Bronchial smooth muscle cell (primary cell): Measurements from ENCODE around the gene GSN. TPM values are rescaled to one million over a fixed set of nuclear protein-coding genes. Genes with fewer than 3 reads are reported as not detected.

Experiments used
- total RNA-seq: library from RNA; depleted of rRNA; stranded (reverse); fragments of >200 nt; gene quantifications from 2 replicates; pipeline ENCODE4 v1.2.1, GENCODE V29; 2014

Gene GSN
- total RNA-seq: 629 and 992 TPM in 2 replicates

DNA sequence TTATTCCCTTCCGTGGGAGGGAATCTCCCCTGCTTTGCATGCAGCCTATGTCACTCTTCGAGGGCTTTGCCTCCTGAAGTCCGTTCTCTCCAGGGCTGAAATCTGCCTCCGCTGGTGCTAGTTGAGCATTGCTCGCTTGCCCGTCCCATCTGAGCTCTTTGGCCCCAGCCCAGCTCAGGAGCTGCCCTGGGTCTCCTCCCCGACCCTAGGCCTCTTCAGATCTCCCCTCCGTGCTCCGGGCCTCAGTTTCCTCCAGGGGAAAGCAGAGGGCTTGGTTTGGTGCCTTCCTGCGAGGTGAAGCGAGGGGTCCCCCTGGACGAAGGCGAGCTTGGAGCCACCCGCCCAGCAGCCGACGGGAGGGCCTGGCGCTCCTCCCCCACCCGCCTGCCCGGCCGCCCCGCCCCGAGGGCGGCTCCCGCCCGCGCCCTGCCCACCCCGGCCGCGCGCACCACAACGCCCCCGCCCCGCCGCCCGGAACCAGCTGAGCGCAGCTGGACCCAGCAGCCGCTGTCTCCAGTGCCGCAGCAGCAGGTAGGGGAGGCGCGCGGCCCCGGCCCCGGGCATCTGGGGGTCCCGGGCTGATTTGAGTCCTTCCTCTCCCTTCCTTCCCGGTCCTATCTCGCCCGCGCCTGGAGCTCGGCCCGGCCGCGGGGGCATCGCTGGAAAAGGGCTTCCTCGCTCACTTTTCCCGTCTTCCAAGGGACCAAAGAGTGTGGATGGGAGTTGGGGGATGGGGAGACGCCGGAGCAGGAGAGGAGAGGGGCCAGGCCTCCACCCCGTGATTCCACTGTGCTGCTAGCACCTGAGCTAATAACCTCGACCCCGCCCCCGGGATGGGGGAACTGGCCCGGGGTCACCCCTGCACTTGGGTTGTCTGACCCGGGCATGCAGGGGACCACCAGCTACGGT is at the start of gene GSN:
Gene GSN, plus strand, starts transcription at position 474 of the 909 bp plus-strand sequence. CDS start 33,810 bp downstream, outside the sequence.

DNA sequence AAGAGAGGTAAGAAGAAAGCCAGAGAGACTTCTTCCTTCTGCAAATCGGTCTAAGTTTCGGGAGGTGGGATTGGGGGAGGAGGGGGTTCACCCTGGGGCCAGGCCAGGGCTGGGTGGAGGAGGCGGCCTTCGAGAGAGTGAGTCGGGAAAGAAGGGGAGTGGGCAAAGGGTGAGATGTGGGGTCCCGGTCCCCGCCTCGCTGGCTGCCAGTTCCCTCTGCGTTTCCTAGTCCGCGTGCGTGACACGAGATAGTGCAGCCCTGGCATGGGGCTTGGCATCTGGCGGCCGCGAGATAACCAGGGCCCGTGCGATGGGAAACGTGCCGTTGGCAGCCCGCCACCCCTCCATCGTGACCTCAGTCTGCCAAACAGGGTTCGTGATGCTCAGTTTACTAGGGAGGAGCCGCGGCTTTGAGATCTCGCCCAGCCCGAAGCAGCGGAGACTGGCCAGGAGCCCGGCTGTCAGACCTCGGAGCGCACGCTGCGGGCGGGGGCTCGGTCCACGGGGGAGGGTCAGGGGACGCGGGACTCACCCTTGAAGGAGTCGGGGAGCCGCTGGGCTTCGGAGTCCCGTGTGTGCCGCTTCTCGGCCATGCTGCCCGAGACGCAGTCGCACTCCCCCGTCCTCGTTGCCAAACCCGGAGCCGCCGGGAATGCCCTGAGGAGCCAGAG is 101.8 kb downstream of the GSN start, which contains the start of gene STOM:
Gene STOM, minus strand, starts transcription at position 656 of the 671 bp plus-strand sequence. Its CDS starts 63 bp downstream, at position 593.

Other genes starting within 250 kb of the GSN start
- 3.9 and 5.7 TPM in 2 replicates for gene C5, start 217.9 kb upstream of the GSN start, total RNA-seq
- gene CNTRL, start 193.2 kb upstream of the GSN start, total RNA-seq: 5.2 and 6.5 TPM in 2 replicates
- 10.0 and 20.5 TPM in 2 replicates for gene RAB14, start 66.3 kb upstream of the GSN start, total RNA-seq
- gene STOM, start 102.1 kb downstream of the GSN start, total RNA-seq: 97.6 and 105 TPM in 2 replicates
- gene GGTA1, start 231.7 kb downstream of the GSN start, total RNA-seq: under 0.01 TPM in 1 of 2 replicates, not detected in the other